Aorta (tissue), 5 donors: ENCODE results near the gene G2E3. TPM values are rescaled to one million over a fixed set of nuclear protein-coding genes. Genes with fewer than 3 reads are reported as not detected.

Experiments used
- ATAC-seq: fragments of 200-7000 bp; cut with Tn5 transposase; one replicate; pipeline ENCODE4 v1.9.1; 2022; ENCODE audit warnings: moderate library complexity; ENCODE audit not compliant: low FRiP score
- DNase-seq, 2 donors: peaks; one replicate each; pipeline ENCODE4 v3.0.0-alpha.2; 2020
- H3K27ac ChIP-seq, 2 donors: one replicate each; pipeline ENCODE4 v1.5.1; 2013; ENCODE audit warnings: low read length in 2 of 2, mild to moderate bottlenecking in 2 of 2, moderate library complexity in 2 of 2, control low read depth in 1 of 2, inconsistent platforms in 1 of 2, low read depth in 1 of 2
- H3K27me3 ChIP-seq, 2 donors: one replicate each; pipeline ENCODE4 v1.6.1; 2013; ENCODE audit warnings: control low read depth in 1 of 2, low read length in 1 of 2, mild to moderate bottlenecking in 1 of 2, moderate library complexity in 1 of 2; ENCODE audit not compliant: insufficient read depth in 2 of 2, control insufficient read depth in 1 of 2
- H3K36me3 ChIP-seq, 2 donors: one replicate each; pipeline ENCODE4 v1.6.1; 2013; ENCODE audit warnings: control low read depth in 1 of 2, low read length in 1 of 2, mild to moderate bottlenecking in 1 of 2; ENCODE audit not compliant: insufficient read depth in 2 of 2, control insufficient read depth in 1 of 2
- H3K4me1 ChIP-seq, 2 donors: one replicate each; pipeline ENCODE4 v1.6.1; 2013; ENCODE audit warnings: low read length in 2 of 2, control low read depth in 1 of 2, mild to moderate bottlenecking in 1 of 2, moderate library complexity in 1 of 2; ENCODE audit not compliant: insufficient read depth in 2 of 2, control insufficient read depth in 1 of 2
- H3K4me3 ChIP-seq, 2 donors: one replicate each; pipeline ENCODE4 v1.5.1; 2013; ENCODE audit warnings: low read length in 2 of 2, control low read depth in 1 of 2, mild to moderate bottlenecking in 1 of 2
- H3K9me3 ChIP-seq: one replicate; pipeline ENCODE4 v1.6.1; 2013; ENCODE audit warnings: mild to moderate bottlenecking, low read length; ENCODE audit not compliant: control insufficient read depth
- WGBS, 2 donors: extraction: QIAGEN DNeasy Blood & Tissue Kit; methylation state at CpG; one replicate each; pipeline ENCODE4 v1.1.7; 2013; 5-methylcytosine and 5-hydroxymethylcytosine counted together
- intact Hi-C, 2 donors: fragments of 100-400 bp; cut with DNase I; formaldehyde crosslinking; loops; one replicate each; pipeline versions ENCODE4 v1.14.2 to v1.15.0; 2022
- polyA plus RNA-seq, 2 donors: library from polyadenylated mRNA; stranded (reverse); fragments of 200-250 nt; gene quantifications; one replicate each; pipeline ENCODE4 v1.2.3, GENCODE V29; 2013
- total RNA-seq, 2 donors: library from RNA; stranded (reverse); fragmentation: NEBNext Ultra II Directional; extraction: Animal tissue kit (Norgen Biotek cat#: 25700); gene quantifications; one replicate each; pipeline ENCODE4 v1.2.1, GENCODE V29; 2021
- donor health status: healthy with polysubstance abuse.
- donor health status: Bipolar disorder and iron deficiency.
- donor health status: DM: no; HTN: no; CAD: no.
- donor health status: DM: no; HTN: no; CAD: no.
- donor health status: DM: yes; HTN: yes; CAD: no.

G2E3 gene
- total and polyA plus RNA-seq, 4 donors = 4.0 to 18.3 (median 11.7) TPM

GRCh38 chr14:30648471-30648870, 89.5 kb downstream of the G2E3 start:
- H3K36me3 ChIP-seq = peaks cover 4 to 6% of the 10 kb centered on the region in 2 donors
- no peak for DNase-seq

DNA sequence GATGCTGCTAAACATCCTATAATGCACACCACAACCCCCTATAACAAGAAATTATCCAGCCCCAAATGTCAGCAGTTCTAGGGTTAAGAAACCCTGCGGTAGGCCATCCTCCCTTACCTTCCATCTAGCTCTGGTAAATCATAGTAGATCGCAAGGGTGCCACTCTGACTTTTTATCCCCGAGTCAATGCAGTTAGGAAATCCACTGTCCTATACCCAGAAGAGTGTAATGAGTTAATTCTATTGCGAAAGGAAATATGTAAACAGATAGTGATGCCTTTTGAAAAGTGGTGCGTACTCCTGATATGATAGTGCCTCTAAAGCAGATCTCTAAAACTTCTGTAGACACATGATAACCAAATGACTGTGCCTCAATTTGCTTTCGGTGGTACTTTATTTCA, 93.0 kb downstream of the G2E3 start:
- DNase-seq (no peak), ATAC-seq (no peak)
- H3K27me3 ChIP-seq = no peaks in the 10 kb centered on the region
- no peaks in the 10 kb centered on the region for H3K9me3 ChIP-seq
- H3K4me1 ChIP-seq = no peaks in the 10 kb centered on the region
- no peak overlapping the region for H3K4me3 ChIP-seq
- intact Hi-C loops = no loop called here
- WGBS, 2 donors = 84 to 91% methylated on average over 6 of the region's 6 CpGs
- no peak overlapping the region for H3K27ac ChIP-seq
- peaks cover 4 to 7% of the 10 kb centered on the region in 2 donors for H3K36me3 ChIP-seq

More at GRCh38 chr14:30648471-30648870, 89.5 kb downstream of the G2E3 start:
- Histone ChIP-seq H3K4me1 (no peaks in the 10 kb centered on the region), H3K27ac (no peak overlapping the region), H3K4me3 (no peak overlapping the region), H3K9me3 (no peaks in the 10 kb centered on the region), H3K27me3 (no peaks in the 10 kb centered on the region)
- no peak for ATAC-seq
- 95 to 97% methylated on average over 2 of the region's 2 CpGs for WGBS, 2 donors
- intact Hi-C loops = no loop called here

DNA sequence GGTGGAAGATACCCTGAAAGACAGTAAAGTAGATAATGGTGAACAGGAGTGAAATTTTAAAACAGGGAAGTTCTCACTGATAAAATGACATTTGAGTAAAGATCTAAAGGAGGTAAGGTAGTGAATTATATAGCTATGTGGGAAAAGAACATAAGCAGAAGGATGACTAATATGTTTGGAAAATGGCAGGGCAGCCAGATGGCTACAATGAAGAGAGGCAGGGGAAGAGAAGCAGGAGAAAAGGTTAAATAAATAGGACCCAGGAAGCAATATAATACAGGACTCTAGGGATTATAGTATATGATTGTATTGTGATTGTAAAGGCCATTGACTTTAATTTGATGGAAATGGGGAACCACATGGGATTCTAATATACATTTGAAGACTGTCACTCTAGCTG, 96.2 kb downstream of the G2E3 start:
- no peaks in the 10 kb centered on the region for H3K9me3 ChIP-seq
- H3K27me3 ChIP-seq = no peaks in the 10 kb centered on the region
- peaks cover 2 to 7% of the 10 kb centered on the region in 2 donors for H3K36me3 ChIP-seq
- H3K4me3 ChIP-seq = no peak overlapping the region
- H3K27ac ChIP-seq = no peak overlapping the region
- intact Hi-C loops = no loop called here
- no peaks in the 10 kb centered on the region for H3K4me1 ChIP-seq
- DNase-seq = no peak
- ATAC-seq = no peak

GRCh38 chr14:30655658-30656057, 96.7 kb downstream of the G2E3 start:
- Histone ChIP-seq H3K4me1 (no peaks in the 10 kb centered on the region), H3K36me3 (peaks cover 2 to 7% of the 10 kb centered on the region in 2 donors), H3K27me3 (no peaks in the 10 kb centered on the region), H3K9me3 (no peaks in the 10 kb centered on the region), H3K27ac (no peak overlapping the region), H3K4me3 (no peak overlapping the region)
- WGBS, 2 donors = 90 to 91% methylated on average over 3 of the region's 3 CpGs
- ATAC-seq (no peak), DNase-seq (no peak)
- intact Hi-C loops = no loop called here

DNA sequence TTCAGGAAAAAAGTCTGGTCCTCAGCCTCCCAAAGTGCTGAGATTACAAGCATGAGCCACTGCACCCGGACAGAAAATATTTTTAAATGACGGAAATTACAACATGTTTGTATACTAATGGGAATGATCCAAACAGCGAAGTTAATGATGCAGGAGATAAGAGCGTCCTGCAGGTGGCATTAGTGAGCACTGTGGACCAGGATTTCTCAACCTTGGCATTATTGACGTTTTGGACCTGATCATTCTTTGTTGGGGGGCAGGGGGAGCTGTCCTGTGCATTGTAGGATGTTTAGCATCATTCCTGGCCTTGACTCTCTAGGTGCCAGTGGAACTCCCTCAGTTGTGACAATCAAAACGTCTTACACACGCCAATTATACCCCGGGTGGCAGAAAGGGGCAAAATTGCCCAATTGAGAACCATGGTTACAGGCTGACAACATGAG, 97.3 kb downstream of the G2E3 start:
- H3K4me1 ChIP-seq = no peaks in the 10 kb centered on the region
- H3K27me3 ChIP-seq = no peaks in the 10 kb centered on the region
- no peak overlapping the region for H3K4me3 ChIP-seq
- DNase-seq (no peak), ATAC-seq (peak; percentile 54)
- intact Hi-C loops = no loop called here
- H3K27ac ChIP-seq = no peak overlapping the region
- peaks cover 2 to 13% of the 10 kb centered on the region in 2 donors for H3K36me3 ChIP-seq
- WGBS, 2 donors = 59 to 63% methylated on average over 8 of the region's 8 CpGs
- H3K9me3 ChIP-seq = no peaks in the 10 kb centered on the region

GRCh38 chr14:30657050-30657449, 98.1 kb downstream of the G2E3 start:
- 85 to 89% methylated on average over 2 of the region's 2 CpGs for WGBS, 2 donors
- no peak for ATAC-seq
- H3K9me3 ChIP-seq = no peaks in the 10 kb centered on the region
- peaks cover 2 to 10% of the 10 kb centered on the region in 2 donors for H3K36me3 ChIP-seq
- DNase-seq = no peak
- H3K27me3 ChIP-seq = no peaks in the 10 kb centered on the region
- no peak overlapping the region for H3K27ac ChIP-seq
- no peaks in the 10 kb centered on the region for H3K4me1 ChIP-seq
- intact Hi-C loops = no loop called here
- no peak overlapping the region for H3K4me3 ChIP-seq

DNA sequence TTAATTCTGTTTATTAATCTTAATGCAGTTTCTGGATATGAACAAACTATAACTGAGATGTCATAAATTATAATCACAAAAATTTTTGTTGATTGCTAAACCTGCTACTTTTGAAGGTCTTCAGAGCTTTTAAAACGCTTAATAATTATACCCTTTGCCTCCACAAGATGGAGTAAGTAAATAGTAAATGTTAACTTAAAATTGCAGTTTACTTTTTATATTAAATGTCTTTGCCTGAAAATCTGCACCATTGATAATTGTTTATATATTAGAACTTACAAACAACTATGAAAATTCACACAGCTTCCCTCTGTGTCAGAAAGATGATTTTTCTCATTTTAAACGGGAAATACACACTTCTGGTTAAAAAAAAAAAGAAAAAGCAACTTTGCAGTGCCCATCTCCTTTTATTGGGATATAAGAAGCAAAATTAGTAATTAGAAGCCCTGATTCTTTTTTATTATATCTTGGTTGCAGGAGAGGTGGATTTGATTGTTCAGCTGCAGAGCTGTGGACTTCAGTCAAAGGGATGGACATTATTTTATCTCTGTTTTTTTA, 98.7 kb downstream of the G2E3 start:
- peaks cover under 1 to 9% of the 10 kb centered on the region in 2 donors for H3K36me3 ChIP-seq
- ATAC-seq = no peak
- intact Hi-C loops = no loop called here

DNA sequence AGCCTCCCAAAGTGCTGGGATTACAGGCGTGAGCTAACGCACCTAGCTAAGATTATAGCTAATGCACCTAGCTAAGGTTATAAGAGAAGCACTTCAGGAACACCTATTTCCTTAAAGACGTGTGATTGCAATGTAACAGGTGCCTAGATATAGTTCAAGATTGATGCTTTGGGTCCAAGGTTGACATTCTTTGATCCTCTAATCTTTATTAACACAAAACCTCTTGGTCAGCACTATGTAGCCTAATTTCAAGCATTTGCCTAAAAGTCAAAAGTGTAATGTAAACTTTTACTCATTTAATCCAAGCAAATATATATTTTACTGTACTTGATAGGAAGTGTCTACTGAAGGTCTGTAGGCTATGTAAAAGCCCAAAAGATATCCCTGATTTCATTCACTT, 99.7 kb downstream of the G2E3 start:
- Histone ChIP-seq H3K9me3 (no peaks in the 10 kb centered on the region), H3K27ac (no peak overlapping the region), H3K4me3 (no peak overlapping the region), H3K27me3 (no peaks in the 10 kb centered on the region), H3K36me3 (peaks cover 0 to 7% of the 10 kb centered on the region in 2 donors), H3K4me1 (no peaks in the 10 kb centered on the region)
- ATAC-seq = no peak
- WGBS, 2 donors = 89 to 92% methylated on average over 3 of the region's 3 CpGs
- intact Hi-C loops = no loop called here
- DNase-seq = no peak

More for the DNA sequence above, 98.7 kb downstream of the G2E3 start:
- Histone ChIP-seq H3K27me3 (no peaks in the 10 kb centered on the region), H3K4me1 (no peaks in the 10 kb centered on the region), H3K27ac (no peak overlapping the region), H3K4me3 (no peak overlapping the region), H3K9me3 (no peaks in the 10 kb centered on the region)
- WGBS, 2 donors = 40 to 44% methylated on average over 2 of the region's 2 CpGs
- no peak for DNase-seq

DNA sequence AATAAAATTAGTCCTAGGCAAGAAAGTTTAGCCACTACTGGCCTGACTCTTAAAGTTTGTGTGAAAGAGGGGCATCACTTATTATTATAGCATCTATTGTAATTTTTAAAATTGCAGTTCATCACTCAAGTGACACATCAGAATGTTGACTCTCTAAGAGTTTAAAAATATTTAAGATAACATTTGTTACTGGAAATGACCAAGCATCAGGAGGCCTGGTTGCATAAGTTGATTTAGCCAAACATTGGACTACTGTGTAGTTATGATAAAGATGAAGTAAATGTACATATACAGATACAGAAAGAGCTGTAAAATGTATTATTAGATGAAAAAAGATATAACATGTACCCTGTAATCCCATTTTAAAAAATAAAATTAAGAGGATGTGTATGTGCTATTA, 110.6 kb downstream of the G2E3 start:
- H3K4me3 ChIP-seq = no peak overlapping the region
- ATAC-seq (no peak), DNase-seq (no peak)
- no peaks in the 10 kb centered on the region for H3K9me3 ChIP-seq
- H3K27ac ChIP-seq = no peak overlapping the region
- H3K27me3 ChIP-seq = no peaks in the 10 kb centered on the region
- H3K36me3 ChIP-seq = no peaks in the 10 kb centered on the region
- no peaks in the 10 kb centered on the region for H3K4me1 ChIP-seq
- intact Hi-C loops = no loop called here
